GM23338 (cell line): ENCODE data around the gene RALY. TPM values are rescaled to one million over a fixed set of nuclear protein-coding genes. Genes with fewer than 3 reads are reported as not detected.

Experiments used
- ATAC-seq: fragments of 200-7000 bp; cut with Tn5 transposase; 3 replicates; pipeline ENCODE4 v1.9.1; 2020
- DNase-seq: peaks from one replicate; pipeline ENCODE4 v3.0.0-alpha.2; 2015; ENCODE audit warnings: low spot score
- H2AFZ ChIP-seq: fragments of 200-600 bp; sonication (generic); 2 replicates; pipeline ENCODE4 v1.8.0; 2016; ENCODE audit warnings: antibody characterized with exemption, mild to moderate bottlenecking, moderate library complexity
- H3F3A ChIP-seq: fragments of 200-600 bp; sonication (generic); replicated peaks from 2 replicates; pipeline ENCODE4 v1.8.0; 2017; ENCODE audit warnings: antibody characterized with exemption, mixed run types, low read depth
- H3K27ac ChIP-seq: fragments of 200-600 bp; sonication (generic); 2 replicates; pipeline ENCODE4 v1.6.1; 2016; ENCODE audit warnings: low read depth
- H3K27me3 ChIP-seq: fragments of 200-600 bp; sonication (generic); 2 replicates; pipeline ENCODE4 v1.8.0; 2016; ENCODE audit warnings: mild to moderate bottlenecking, mixed run types, moderate library complexity; ENCODE audit not compliant: insufficient read depth
- H3K36me3 ChIP-seq: fragments of 200-600 bp; sonication (generic); 2 replicates; pipeline ENCODE4 v1.8.0; 2016; ENCODE audit warnings: mild to moderate bottlenecking; ENCODE audit not compliant: insufficient read depth
- H3K4me1 ChIP-seq: fragments of 200-600 bp; sonication (generic); 2 replicates; pipeline ENCODE4 v1.8.0; 2016; ENCODE audit warnings: mild to moderate bottlenecking, moderate library complexity; ENCODE audit not compliant: insufficient read depth
- H3K4me2 ChIP-seq: fragments of 200-600 bp; sonication (generic); 2 replicates; pipeline ENCODE4 v1.7.1; 2017; ENCODE audit warnings: mixed run types
- H3K4me3 ChIP-seq: fragments of 200-600 bp; sonication (generic); 2 replicates; pipeline ENCODE4 v1.6.1; 2016; ENCODE audit warnings: mixed run types
- H3K79me2 ChIP-seq: fragments of 200-600 bp; sonication (generic); replicated peaks from 2 replicates; pipeline ENCODE4 v1.8.0; 2017; ENCODE audit warnings: mild to moderate bottlenecking; ENCODE audit not compliant: insufficient read depth
- H3K9me2 ChIP-seq: fragments of 200-600 bp; sonication (generic); 2 replicates; pipeline ENCODE4 v1.8.0; 2017; ENCODE audit not compliant: insufficient read depth
- H4K20me1 ChIP-seq: fragments of 200-600 bp; sonication (generic); replicated peaks from 2 replicates; pipeline ENCODE4 v1.8.0; 2017; ENCODE audit warnings: mild to moderate bottlenecking; ENCODE audit not compliant: insufficient read depth
- H3K27ac Mint-ChIP-seq: 2 replicates; pipeline ENCODE4 v1.8.0; 2020; ENCODE audit warnings: inconsistent platforms, mild to moderate bottlenecking, moderate library complexity, mixed read lengths
- H3K27me3 Mint-ChIP-seq: 3 replicates; pipeline ENCODE4 v1.8.0; 2022; ENCODE audit warnings: low read depth, mild to moderate bottlenecking, moderate library complexity, mixed read lengths, inconsistent platforms; ENCODE audit not compliant: insufficient read depth, poor library complexity
- H3K36me3 Mint-ChIP-seq: 3 replicates; pipeline ENCODE4 v1.8.0; 2021; ENCODE audit warnings: low read depth, mild to moderate bottlenecking, inconsistent platforms, moderate library complexity, mixed read lengths
- H3K4me1 Mint-ChIP-seq: 3 replicates; pipeline ENCODE4 v1.8.0; 2020; ENCODE audit warnings: mild to moderate bottlenecking, inconsistent platforms, mixed read lengths
- H3K4me3 Mint-ChIP-seq: 3 replicates; pipeline ENCODE4 v1.8.0; 2021; ENCODE audit warnings: moderate library complexity, mild to moderate bottlenecking, inconsistent platforms, mixed read lengths
- H3K9me3 Mint-ChIP-seq: 3 replicates; pipeline ENCODE4 v1.8.0; 2020; ENCODE audit warnings: moderate library complexity, mild to moderate bottlenecking, inconsistent platforms, mixed read lengths
- EZH2 ChIP-seq: fragments of 200-600 bp; sonication (generic); IDR thresholded peaks from one replicate; pipeline ENCODE4 v1.8.0; 2017; ENCODE audit warnings: antibody characterized with exemption, mild to moderate bottlenecking, low read depth; ENCODE audit not compliant: unreplicated experiment
- EZH2phosphoT487 ChIP-seq: fragments of 200-600 bp; sonication (generic); IDR thresholded peaks from one replicate; pipeline ENCODE4 v1.8.1; 2018; ENCODE audit warnings: antibody characterized with exemption; ENCODE audit not compliant: unreplicated experiment
- NANOG ChIP-seq: IDR thresholded peaks from 2 replicates; pipeline ENCODE4 v1.6.1; 2016; ENCODE audit warnings: antibody characterized with exemption, borderline replicate concordance
- STAT1 ChIP-seq: IDR thresholded peaks from one replicate; pipeline ENCODE4 v1.6.1; 2016; ENCODE audit warnings: antibody characterized with exemption; ENCODE audit not compliant: unreplicated experiment
- ZNF114 ChIP-seq: fragments of 250-450 bp; sonication (Bioruptor Pico); IDR thresholded peaks from 2 replicates; pipeline ENCODE4 v1.5.0; 2020; ENCODE audit warnings: mild to moderate bottlenecking, moderate library complexity
- polyA plus RNA-seq: library from polyadenylated mRNA; unstranded; fragments of >200 nt; fragmentation: Nextera tagmentation; extraction: Ambion mirVana; gene quantifications from 2 replicates; pipeline ENCODE4 v1.2.1, GENCODE V29; 2016
- total RNA-seq: library from RNA; depleted of rRNA; stranded (reverse); fragments of >200 nt; shearing (Covaris generic); gene quantifications from 2 replicates; pipeline ENCODE4 v1.2.3, GENCODE V29; 2014
- TF ChIP-seq, protein P1 (sequence below), 2 experiments: fragments of 200-600 bp in 1 of 2; sonication (generic) in 1 of 2; conservative IDR thresholded peaks; 2 replicates each; pipeline versions ENCODE4 v1.5.1 to v1.6.1; 2016 to 2017; ENCODE audit warnings: antibody characterized with exemption in 2 of 2, low read depth in 2 of 2, mild to moderate bottlenecking in 2 of 2, moderate library complexity in 1 of 2
- TF ChIP-seq, protein P2 (sequence below): IDR thresholded peaks from one replicate; pipeline ENCODE4 v1.6.1; 2018; ENCODE audit warnings: antibody characterized with exemption; ENCODE audit not compliant: unreplicated experiment
- TF ChIP-seq, protein P3 (sequence below): fragments of 250-450 bp; sonication (Bioruptor Pico); IDR thresholded peaks from 2 replicates; pipeline ENCODE4 v1.5.0; 2020; ENCODE audit warnings: mild to moderate bottlenecking, moderate library complexity

Gene RALY
- total and polyA plus RNA-seq, 2 experiments from 2014 or later = 144 to 167 TPM

DNA sequence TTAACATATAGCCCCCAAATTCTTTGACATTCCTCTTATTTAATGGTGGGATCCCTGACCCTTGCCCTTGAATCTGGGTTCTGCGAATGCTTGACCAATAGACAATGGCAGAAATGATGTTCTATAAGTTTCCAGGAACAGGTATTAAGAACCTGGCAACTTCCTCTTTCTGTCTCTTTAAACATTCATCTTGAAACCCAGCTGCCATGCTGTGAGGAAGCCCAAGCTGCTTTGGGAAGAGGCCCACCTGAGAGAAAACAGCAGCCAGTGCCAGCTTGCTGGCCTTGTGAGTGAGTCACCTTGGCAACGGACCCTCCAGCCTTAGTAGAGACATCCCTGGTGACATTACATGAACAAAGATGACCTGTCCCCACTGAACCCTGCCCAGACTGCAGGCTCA, 45.2 kb upstream of the RALY start:
- no peaks in the 10 kb centered on the region for H3F3A ChIP-seq
- TF ChIP-seq STAT1 (no peak), EZH2phosphoT487 (no peak), EZH2 (no peak), ZNF114 (no peak), NANOG (no peak)
- TF ChIP-seq, protein P1, sequence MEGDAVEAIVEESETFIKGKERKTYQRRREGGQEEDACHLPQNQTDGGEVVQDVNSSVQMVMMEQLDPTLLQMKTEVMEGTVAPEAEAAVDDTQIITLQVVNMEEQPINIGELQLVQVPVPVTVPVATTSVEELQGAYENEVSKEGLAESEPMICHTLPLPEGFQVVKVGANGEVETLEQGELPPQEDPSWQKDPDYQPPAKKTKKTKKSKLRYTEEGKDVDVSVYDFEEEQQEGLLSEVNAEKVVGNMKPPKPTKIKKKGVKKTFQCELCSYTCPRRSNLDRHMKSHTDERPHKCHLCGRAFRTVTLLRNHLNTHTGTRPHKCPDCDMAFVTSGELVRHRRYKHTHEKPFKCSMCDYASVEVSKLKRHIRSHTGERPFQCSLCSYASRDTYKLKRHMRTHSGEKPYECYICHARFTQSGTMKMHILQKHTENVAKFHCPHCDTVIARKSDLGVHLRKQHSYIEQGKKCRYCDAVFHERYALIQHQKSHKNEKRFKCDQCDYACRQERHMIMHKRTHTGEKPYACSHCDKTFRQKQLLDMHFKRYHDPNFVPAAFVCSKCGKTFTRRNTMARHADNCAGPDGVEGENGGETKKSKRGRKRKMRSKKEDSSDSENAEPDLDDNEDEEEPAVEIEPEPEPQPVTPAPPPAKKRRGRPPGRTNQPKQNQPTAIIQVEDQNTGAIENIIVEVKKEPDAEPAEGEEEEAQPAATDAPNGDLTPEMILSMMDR (conservative IDR thresholded peaks at IDR 0.05; ENCODE audit: low read depth in 2 of 2) = no peak
- TF ChIP-seq, protein P2, sequence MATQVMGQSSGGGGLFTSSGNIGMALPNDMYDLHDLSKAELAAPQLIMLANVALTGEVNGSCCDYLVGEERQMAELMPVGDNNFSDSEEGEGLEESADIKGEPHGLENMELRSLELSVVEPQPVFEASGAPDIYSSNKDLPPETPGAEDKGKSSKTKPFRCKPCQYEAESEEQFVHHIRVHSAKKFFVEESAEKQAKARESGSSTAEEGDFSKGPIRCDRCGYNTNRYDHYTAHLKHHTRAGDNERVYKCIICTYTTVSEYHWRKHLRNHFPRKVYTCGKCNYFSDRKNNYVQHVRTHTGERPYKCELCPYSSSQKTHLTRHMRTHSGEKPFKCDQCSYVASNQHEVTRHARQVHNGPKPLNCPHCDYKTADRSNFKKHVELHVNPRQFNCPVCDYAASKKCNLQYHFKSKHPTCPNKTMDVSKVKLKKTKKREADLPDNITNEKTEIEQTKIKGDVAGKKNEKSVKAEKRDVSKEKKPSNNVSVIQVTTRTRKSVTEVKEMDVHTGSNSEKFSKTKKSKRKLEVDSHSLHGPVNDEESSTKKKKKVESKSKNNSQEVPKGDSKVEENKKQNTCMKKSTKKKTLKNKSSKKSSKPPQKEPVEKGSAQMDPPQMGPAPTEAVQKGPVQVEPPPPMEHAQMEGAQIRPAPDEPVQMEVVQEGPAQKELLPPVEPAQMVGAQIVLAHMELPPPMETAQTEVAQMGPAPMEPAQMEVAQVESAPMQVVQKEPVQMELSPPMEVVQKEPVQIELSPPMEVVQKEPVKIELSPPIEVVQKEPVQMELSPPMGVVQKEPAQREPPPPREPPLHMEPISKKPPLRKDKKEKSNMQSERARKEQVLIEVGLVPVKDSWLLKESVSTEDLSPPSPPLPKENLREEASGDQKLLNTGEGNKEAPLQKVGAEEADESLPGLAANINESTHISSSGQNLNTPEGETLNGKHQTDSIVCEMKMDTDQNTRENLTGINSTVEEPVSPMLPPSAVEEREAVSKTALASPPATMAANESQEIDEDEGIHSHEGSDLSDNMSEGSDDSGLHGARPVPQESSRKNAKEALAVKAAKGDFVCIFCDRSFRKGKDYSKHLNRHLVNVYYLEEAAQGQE = no peak
- TF ChIP-seq, protein P3, sequence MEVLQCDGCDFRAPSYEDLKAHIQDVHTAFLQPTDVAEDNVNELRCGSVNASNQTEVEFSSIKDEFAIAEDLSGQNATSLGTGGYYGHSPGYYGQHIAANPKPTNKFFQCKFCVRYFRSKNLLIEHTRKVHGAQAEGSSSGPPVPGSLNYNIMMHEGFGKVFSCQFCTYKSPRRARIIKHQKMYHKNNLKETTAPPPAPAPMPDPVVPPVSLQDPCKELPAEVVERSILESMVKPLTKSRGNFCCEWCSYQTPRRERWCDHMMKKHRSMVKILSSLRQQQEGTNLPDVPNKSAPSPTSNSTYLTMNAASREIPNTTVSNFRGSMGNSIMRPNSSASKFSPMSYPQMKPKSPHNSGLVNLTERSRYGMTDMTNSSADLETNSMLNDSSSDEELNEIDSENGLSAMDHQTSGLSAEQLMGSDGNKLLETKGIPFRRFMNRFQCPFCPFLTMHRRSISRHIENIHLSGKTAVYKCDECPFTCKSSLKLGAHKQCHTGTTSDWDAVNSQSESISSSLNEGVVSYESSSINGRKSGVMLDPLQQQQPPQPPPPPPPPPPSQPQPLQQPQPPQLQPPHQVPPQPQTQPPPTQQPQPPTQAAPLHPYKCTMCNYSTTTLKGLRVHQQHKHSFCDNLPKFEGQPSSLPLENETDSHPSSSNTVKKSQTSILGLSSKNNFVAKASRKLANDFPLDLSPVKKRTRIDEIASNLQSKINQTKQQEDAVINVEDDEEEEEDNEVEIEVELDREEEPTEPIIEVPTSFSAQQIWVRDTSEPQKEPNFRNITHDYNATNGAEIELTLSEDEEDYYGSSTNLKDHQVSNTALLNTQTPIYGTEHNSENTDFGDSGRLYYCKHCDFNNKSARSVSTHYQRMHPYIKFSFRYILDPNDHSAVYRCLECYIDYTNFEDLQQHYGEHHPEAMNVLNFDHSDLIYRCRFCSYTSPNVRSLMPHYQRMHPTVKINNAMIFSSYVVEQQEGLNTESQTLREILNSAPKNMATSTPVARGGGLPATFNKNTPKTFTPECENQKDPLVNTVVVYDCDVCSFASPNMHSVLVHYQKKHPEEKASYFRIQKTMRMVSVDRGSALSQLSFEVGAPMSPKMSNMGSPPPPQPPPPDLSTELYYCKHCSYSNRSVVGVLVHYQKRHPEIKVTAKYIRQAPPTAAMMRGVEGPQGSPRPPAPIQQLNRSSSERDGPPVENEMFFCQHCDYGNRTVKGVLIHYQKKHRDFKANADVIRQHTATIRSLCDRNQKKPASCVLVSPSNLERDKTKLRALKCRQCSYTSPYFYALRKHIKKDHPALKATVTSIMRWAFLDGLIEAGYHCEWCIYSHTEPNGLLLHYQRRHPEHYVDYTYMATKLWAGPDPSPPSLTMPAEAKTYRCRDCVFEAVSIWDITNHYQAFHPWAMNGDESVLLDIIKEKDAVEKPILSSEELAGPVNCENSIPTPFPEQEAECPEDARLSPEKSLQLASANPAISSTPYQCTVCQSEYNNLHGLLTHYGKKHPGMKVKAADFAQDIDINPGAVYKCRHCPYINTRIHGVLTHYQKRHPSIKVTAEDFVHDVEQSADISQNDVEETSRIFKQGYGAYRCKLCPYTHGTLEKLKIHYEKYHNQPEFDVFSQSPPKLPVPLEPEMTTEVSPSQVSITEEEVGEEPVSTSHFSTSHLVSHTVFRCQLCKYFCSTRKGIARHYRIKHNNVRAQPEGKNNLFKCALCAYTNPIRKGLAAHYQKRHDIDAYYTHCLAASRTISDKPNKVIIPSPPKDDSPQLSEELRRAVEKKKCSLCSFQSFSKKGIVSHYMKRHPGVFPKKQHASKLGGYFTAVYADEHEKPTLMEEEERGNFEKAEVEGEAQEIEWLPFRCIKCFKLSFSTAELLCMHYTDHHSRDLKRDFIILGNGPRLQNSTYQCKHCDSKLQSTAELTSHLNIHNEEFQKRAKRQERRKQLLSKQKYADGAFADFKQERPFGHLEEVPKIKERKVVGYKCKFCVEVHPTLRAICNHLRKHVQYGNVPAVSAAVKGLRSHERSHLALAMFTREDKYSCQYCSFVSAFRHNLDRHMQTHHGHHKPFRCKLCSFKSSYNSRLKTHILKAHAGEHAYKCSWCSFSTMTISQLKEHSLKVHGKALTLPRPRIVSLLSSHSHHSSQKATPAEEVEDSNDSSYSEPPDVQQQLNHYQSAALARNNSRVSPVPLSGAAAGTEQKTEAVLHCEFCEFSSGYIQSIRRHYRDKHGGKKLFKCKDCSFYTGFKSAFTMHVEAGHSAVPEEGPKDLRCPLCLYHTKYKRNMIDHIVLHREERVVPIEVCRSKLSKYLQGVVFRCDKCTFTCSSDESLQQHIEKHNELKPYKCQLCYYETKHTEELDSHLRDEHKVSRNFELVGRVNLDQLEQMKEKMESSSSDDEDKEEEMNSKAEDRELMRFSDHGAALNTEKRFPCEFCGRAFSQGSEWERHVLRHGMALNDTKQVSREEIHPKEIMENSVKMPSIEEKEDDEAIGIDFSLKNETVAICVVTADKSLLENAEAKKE = no peak
- no peaks in the 10 kb centered on the region for H3K79me2 ChIP-seq
- no peaks in the 10 kb centered on the region for H3K27me3 ChIP-seq
- ATAC-seq (no peak), DNase-seq (no peak)
- H3K27ac Mint-ChIP-seq = no peak overlapping the region
- peaks cover 3% of the 10 kb centered on the region; the same call in 2 of the 3 replicates for H3K4me1 Mint-ChIP-seq
- H3K4me2 ChIP-seq = no peak overlapping the region
- no peaks in the 10 kb centered on the region for H3K9me2 ChIP-seq
- H2AFZ ChIP-seq = no peak overlapping the region
- no peaks in the 10 kb centered on the region; the same call in 2 of the 3 replicates for H3K36me3 Mint-ChIP-seq
- no peak overlapping the region for H3K4me3 ChIP-seq
- peaks cover 2% of the 10 kb centered on the region for H3K27me3 Mint-ChIP-seq
- H3K36me3 ChIP-seq = no peaks in the 10 kb centered on the region
- H3K4me1 ChIP-seq = no peaks in the 10 kb centered on the region
- no peak overlapping the region for H3K4me3 Mint-ChIP-seq
- H3K27ac ChIP-seq = no peak overlapping the region
- peaks cover 3% of the 10 kb centered on the region; the same call in 2 of the 3 replicates for H3K9me3 Mint-ChIP-seq
- H4K20me1 ChIP-seq = no peaks in the 10 kb centered on the region
